Ishikawa (cell line): ENCODE results near the gene ARRDC1.

Experiments used
- CEBPB ChIP-seq: IDR thresholded peaks from 2 replicates; pipeline ENCODE4 v1.6.1; 2012
- CREB1 ChIP-seq: IDR thresholded peaks from 2 replicates; pipeline ENCODE4 v1.6.1; 2012; ENCODE audit warnings: low read depth
- EGR1 ChIP-seq: IDR thresholded peaks from 2 replicates; pipeline ENCODE4 v1.6.1; 2012
- EP300 ChIP-seq: IDR thresholded peaks from 2 replicates; pipeline ENCODE4 v1.6.1; 2012; ENCODE audit warnings: borderline replicate concordance
- FOXM1 ChIP-seq: IDR thresholded peaks from 2 replicates; pipeline ENCODE4 v1.6.1; 2012; ENCODE audit warnings: low read depth, borderline replicate concordance
- NFIC ChIP-seq: IDR thresholded peaks from 2 replicates; pipeline ENCODE4 v1.6.1; 2012
- RAD21 ChIP-seq: IDR thresholded peaks from 2 replicates; pipeline ENCODE4 v1.6.1; 2012; ENCODE audit warnings: low read depth
- TAF1 ChIP-seq: IDR thresholded peaks from 2 replicates; pipeline ENCODE4 v1.6.1; 2012; ENCODE audit warnings: low read depth, mild to moderate bottlenecking
- TCF12 ChIP-seq: IDR thresholded peaks from 2 replicates; pipeline ENCODE4 v1.6.1; 2012; ENCODE audit warnings: low read depth
- TEAD4 ChIP-seq: IDR thresholded peaks from 2 replicates; pipeline ENCODE4 v1.6.1; 2012
- YY1 ChIP-seq: IDR thresholded peaks from 2 replicates; pipeline ENCODE4 v1.6.1; 2012; ENCODE audit warnings: low read depth
- ZBTB7A ChIP-seq: IDR thresholded peaks from 2 replicates; pipeline ENCODE4 v1.6.1; 2012; ENCODE audit warnings: low read depth
- TF ChIP-seq, protein P1 (sequence below): IDR thresholded peaks from 2 replicates; pipeline ENCODE4 v1.6.1; 2012
- TF ChIP-seq, protein P2 (sequence below): IDR thresholded peaks from 2 replicates; pipeline ENCODE4 v1.6.1; 2012; ENCODE audit warnings: low read depth, mild to moderate bottlenecking
- TF ChIP-seq, protein P3 (sequence below): IDR thresholded peaks from 2 replicates; pipeline ENCODE4 v1.6.1; 2012

ARRDC1 gene

DNA sequence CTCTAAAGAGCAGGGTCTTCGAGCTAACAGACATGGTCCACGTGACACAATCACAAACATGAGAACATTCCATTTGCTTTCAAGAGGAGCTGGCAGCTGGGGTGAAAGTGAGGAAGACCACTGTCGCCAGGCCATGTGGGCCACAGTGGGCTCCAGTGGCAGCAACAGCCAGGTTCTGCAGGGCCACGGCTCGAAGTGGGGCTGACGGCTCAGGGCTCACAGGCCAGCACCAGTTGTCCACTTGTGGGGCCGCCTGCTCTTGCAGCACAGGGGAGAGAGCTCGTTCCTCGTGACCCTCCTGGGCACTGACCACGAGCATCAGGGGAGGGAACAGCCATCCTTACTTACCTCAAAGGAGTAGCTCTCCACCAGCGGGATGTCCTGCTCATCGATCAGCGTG, 17.2 kb upstream of the ARRDC1 start:
- TF ChIP-seq, protein P1, sequence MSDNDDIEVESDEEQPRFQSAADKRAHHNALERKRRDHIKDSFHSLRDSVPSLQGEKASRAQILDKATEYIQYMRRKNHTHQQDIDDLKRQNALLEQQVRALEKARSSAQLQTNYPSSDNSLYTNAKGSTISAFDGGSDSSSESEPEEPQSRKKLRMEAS, result no peak
- no peak for TF ChIP-seq TEAD4
- no peak for TF ChIP-seq YY1
- no peak for TF ChIP-seq CREB1
- no peak for TF ChIP-seq TAF1
- no peak for TF ChIP-seq ZBTB7A
- no peak for TF ChIP-seq CEBPB

DNA sequence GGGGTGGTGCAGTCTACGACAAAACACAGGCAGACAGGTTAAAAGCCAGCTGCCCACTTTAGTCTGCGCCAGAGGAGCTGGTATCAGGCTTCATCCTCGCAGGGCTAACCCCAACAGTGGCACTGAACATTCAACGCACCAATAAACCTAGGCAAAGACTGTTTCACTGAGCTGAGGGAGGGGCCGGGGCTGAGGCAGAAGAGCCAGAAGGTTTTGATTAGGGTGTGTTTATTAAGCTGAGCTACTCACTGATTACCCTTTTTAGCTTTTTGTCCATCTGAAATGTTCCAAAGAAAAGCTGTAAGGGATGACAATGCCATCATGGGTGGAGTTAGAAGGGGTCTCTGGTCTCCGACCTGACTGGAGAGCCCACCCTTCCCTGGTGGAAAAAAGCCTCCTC, 16.6 kb upstream of the ARRDC1 start:
- TF ChIP-seq TCF12, result no peak
- TF ChIP-seq, protein P2, sequence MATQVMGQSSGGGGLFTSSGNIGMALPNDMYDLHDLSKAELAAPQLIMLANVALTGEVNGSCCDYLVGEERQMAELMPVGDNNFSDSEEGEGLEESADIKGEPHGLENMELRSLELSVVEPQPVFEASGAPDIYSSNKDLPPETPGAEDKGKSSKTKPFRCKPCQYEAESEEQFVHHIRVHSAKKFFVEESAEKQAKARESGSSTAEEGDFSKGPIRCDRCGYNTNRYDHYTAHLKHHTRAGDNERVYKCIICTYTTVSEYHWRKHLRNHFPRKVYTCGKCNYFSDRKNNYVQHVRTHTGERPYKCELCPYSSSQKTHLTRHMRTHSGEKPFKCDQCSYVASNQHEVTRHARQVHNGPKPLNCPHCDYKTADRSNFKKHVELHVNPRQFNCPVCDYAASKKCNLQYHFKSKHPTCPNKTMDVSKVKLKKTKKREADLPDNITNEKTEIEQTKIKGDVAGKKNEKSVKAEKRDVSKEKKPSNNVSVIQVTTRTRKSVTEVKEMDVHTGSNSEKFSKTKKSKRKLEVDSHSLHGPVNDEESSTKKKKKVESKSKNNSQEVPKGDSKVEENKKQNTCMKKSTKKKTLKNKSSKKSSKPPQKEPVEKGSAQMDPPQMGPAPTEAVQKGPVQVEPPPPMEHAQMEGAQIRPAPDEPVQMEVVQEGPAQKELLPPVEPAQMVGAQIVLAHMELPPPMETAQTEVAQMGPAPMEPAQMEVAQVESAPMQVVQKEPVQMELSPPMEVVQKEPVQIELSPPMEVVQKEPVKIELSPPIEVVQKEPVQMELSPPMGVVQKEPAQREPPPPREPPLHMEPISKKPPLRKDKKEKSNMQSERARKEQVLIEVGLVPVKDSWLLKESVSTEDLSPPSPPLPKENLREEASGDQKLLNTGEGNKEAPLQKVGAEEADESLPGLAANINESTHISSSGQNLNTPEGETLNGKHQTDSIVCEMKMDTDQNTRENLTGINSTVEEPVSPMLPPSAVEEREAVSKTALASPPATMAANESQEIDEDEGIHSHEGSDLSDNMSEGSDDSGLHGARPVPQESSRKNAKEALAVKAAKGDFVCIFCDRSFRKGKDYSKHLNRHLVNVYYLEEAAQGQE, result no peak
- TF ChIP-seq ZBTB7A, result no peak
- no peak for TF ChIP-seq EP300
- TF ChIP-seq TEAD4, result no peak
- no peak for TF ChIP-seq NFIC
- TF ChIP-seq, protein P3, sequence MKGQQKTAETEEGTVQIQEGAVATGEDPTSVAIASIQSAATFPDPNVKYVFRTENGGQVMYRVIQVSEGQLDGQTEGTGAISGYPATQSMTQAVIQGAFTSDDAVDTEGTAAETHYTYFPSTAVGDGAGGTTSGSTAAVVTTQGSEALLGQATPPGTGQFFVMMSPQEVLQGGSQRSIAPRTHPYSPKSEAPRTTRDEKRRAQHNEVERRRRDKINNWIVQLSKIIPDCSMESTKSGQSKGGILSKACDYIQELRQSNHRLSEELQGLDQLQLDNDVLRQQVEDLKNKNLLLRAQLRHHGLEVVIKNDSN, result no peak

DNA sequence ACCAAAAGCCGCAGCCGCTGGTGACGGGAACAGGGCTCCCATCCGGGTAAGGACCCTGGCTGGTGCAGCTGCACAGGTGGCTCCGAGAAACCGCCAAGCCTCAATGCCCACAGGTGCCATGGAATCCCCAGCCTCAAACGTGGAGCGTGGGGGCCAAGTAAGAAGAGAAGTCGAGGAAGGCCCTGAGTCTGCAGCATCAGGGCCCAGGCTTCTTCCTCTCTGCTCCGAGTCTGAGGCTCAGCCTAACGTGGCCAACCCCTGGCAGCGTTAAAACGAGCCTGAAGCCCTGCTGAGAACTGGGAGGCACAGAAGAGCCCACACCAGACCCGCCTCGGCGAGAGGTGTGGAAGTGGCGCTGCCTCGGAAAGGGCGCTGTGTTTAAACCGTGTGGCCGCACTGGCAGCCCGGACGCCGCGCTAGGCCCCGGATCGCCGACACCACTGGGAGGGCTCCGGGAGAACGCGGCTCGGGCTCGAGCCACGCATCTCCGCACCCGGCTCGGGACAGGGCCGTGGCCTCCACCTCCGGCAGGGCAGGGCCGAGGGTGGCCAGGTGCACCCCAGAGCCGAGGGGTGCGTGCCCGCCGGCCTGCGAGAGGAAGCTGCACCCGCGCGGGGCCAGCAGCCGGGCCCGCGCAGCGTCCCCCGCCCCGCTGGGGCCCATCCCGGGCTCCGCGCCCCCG, 15.9 kb upstream of the ARRDC1 start:
- TF ChIP-seq NFIC, result no peak
- TF ChIP-seq ZBTB7A, result no peak
- TF ChIP-seq EP300, result no peak
- TF ChIP-seq YY1, result no peak
- no peak for TF ChIP-seq RAD21
- TF ChIP-seq, protein P2, result no peak
- no peak for TF ChIP-seq EGR1
- TF ChIP-seq, protein P3, result no peak
- no peak for TF ChIP-seq TCF12
- TF ChIP-seq, protein P1, result no peak; the same call in 1 of the 2 replicates
- no peak for TF ChIP-seq CEBPB
- TF ChIP-seq TEAD4, result no peak
- TF ChIP-seq TAF1, result no peak
- TF ChIP-seq FOXM1, result no peak
- TF ChIP-seq CREB1, result no peak

DNA sequence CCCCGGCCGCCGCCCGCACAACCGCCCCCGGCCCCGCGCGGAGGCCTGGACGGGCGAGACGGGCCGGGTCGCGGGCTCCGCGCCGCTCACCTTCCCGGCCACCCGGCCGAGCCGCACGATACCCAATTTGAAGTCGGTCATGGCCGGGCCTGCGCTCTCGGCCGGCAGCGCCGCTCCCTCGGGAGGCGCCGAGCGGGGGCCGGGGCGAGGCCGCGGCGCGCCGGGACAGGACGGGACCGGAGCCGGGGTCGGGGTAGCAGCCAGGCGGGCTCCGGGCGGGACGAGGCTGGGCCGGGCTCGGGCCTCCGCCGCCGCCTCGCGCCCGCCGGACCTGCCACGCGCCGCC, 15.4 kb upstream of the ARRDC1 start:
- TF ChIP-seq FOXM1 (no peak), ZBTB7A (0 out of 2 replicates have a peak, but pooled peaks have one; percentile 3), CEBPB (no peak)

DNA sequence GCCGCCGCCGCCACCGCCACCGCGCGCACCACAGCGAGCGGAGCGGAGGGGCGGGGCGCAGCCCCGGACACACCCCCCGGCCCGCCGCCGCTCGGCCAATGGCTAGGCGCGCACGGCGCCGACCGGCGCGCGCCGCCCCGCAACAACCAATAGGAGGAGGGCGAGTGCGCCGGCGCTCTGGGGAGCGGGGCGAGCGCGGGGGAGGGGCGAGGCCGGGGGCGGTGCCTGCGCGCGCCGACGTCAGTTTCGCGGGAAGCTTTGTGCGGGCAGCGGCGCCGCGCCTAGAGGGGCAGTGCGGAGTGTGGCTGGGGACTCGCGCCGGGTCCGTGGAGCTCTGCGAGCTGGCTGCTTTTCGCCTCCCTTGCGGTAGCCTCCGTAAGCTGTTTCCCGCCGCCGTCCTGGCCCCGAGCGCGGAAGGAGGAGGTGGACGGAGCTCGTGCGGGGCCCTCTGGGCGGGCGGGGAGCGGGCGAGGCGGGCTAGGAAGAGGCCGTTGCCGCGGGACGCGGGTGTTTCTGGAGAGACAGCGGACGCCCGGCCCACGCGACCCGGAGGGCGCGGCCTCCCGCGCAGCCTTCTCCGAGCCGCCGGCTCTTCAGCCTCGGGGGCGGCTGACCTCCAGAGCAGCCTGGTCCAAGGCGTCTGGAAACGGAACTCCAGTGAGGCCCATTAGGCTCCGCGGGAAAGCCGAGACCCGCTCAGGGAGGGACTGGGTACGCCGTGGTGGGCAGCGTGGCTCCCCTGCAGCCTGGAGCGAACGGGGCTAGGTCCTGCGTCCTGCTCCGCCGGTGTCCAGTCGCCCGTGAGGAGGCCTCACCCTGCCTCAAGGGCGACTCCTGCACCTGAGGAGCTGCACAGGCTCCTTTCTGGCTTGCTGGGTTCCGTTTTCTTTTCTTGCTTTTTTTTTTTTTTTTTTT, 14.8 kb upstream of the ARRDC1 start, which contains the start of gene ZMYND19:
Gene ZMYND19, minus strand, starts transcription at position 44 of the 915 bp plus-strand sequence. CDS start 249 bp downstream, outside the sequence.
- TF ChIP-seq CREB1, result peak; percentile 63; the same call in 1 of the 2 replicates
- TF ChIP-seq, protein P3, result no peak
- peak; percentile 60; the same call in 1 of the 2 replicates for TF ChIP-seq TAF1
- TF ChIP-seq RAD21, result no peak
- peak; percentile 55; the same call in 1 of the 2 replicates for TF ChIP-seq ZBTB7A
- no peak; the same call in 1 of the 2 replicates for TF ChIP-seq TCF12
- no peak for TF ChIP-seq YY1
- TF ChIP-seq CEBPB, result no peak
